Stomach (tissue), 9 donors: ENCODE results near the gene ABCC1. TPM values are rescaled to one million over a fixed set of nuclear protein-coding genes. Genes with fewer than 3 reads are reported as not detected.

Source experiments
- DNase-seq, 2 donors: peaks; one replicate each; pipeline versions ENCODE4 v3.0.0 to v3.0.0-alpha.2; 2013 to 2019
- H3K27ac ChIP-seq, 5 donors: fragments of 200-600 bp in 4 of 5; sonication (generic) in 4 of 5; one replicate each; pipeline ENCODE4 v1.5.1; 2013 to 2019; ENCODE audit warnings: mild to moderate bottlenecking in 1 of 5, moderate library complexity in 1 of 5
- H3K27me3 ChIP-seq, 3 donors: fragments of 200-600 bp; sonication (generic); one replicate each; pipeline ENCODE4 v1.5.1; 2017 to 2019; ENCODE audit warnings: mixed run types in 1 of 3
- H3K36me3 ChIP-seq, 4 donors: fragments of 200-600 bp; sonication (generic); 1 replicate in 3 of 4; 2 replicates in 1 of 4; pipeline ENCODE4 v1.5.1; 2016 to 2019
- H3K4me1 ChIP-seq, 4 donors: fragments of 200-600 bp; sonication (generic); one replicate each; pipeline ENCODE4 v1.5.1; 2016 to 2019
- H3K4me3 ChIP-seq, 4 donors: fragments of 200-600 bp; sonication (generic) in 3 of 4; one replicate each; pipeline ENCODE4 v1.5.1; 2016 to 2019; ENCODE audit warnings: mild to moderate bottlenecking in 1 of 4
- H3K9me3 ChIP-seq, 4 donors: fragments of 200-600 bp; sonication (generic); one replicate each; pipeline ENCODE4 v1.5.1; 2016 to 2019
- EP300 ChIP-seq: sonication (generic); formaldehyde crosslinking; IDR thresholded peaks from one replicate; pipeline ENCODE4 v1.6.1; 2017; ENCODE audit warnings: antibody characterized with exemption
- POLR2A ChIP-seq, 4 donors: fragments of 450-650 bp; IDR thresholded peaks; one replicate each; pipeline ENCODE4 v1.6.1; 2016; ENCODE audit warnings: antibody characterized with exemption in 4 of 4, control low read depth in 2 of 4, mild to moderate bottlenecking in 1 of 4, moderate library complexity in 1 of 4
- POLR2AphosphoS5 ChIP-seq, 3 donors: sonication (generic); formaldehyde crosslinking; IDR thresholded peaks; one replicate each; pipeline ENCODE4 v1.6.1; 2016; ENCODE audit warnings: antibody characterized with exemption in 3 of 3
- WGBS, 5 donors: extraction: QIAGEN DNeasy Blood & Tissue Kit in 3 of 5; methylation state at CpG; one replicate each; pipeline versions ENCODE4 v1.1.5 to v1.1.7; 2013 to 2018; 5-methylcytosine and 5-hydroxymethylcytosine counted together
- intact Hi-C: fragments of 100-400 bp; cut with DNase I; formaldehyde crosslinking; loops from one replicate; pipeline ENCODE4 v1.15.1; 2023; ENCODE audit warnings: low total_unique reads
- polyA plus RNA-seq, 3 donors: library from polyadenylated mRNA; stranded (reverse); fragments of 200-250 nt; gene quantifications; one replicate each; pipeline ENCODE4 v1.2.3, GENCODE V29; 2013
- total RNA-seq, 5 donors: library from RNA; depleted of rRNA; stranded (reverse); fragments of >200 nt; gene quantifications; one replicate each; pipeline versions ENCODE4 v1.1.0 to v1.2.3, GENCODE V29; 2014 to 2016
- TF ChIP-seq, protein P1 (sequence below), 7 experiments: fragments of 450-650 bp in 4 of 7; fragments of 200-600 bp in 3 of 7; sonication (generic) in 3 of 7; IDR thresholded peaks; one replicate each; pipeline ENCODE4 v1.5.1; 2016 to 2019; ENCODE audit warnings: antibody characterized with exemption in 7 of 7, control low read depth in 2 of 7, mild to moderate bottlenecking in 1 of 7
- donor health status: healthy with polysubstance abuse.
- donor health status: Bipolar disorder and iron deficiency.
- donor health status: healthy.

ABCC1 gene
- total and polyA plus RNA-seq, 8 donors, result 2.3 to 105 (median 24.9) TPM

DNA sequence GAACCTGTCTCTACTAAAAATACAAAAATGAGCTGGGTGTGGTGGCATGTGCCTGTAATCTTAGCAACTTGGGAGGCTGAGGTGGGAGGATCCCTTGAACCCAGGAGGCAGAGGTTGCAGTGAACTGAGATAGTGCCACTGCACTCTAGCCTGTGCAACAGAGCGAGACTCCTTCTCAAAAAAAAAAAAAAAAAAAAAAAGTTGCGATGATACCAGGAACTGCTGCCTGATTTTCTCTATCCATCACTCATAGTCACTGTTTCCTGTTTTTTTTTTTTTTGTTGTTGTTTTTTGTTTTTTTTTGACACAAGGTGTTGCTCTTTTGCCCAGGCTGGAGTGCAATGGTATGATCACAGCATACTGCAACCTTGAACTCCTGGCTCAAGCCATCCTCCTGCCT, 59.2 kb downstream of the ABCC1 start:
- H3K36me3 ChIP-seq, result peaks cover 21 to 48% (median 41%) of the 10 kb centered on the region in 4 donors
- TF ChIP-seq EP300 (no peak), POLR2A (IDR thresholded peaks at IDR 0.05) (no peak), POLR2AphosphoS5 (IDR thresholded peaks at IDR 0.05) (no peak)
- TF ChIP-seq, protein P1, sequence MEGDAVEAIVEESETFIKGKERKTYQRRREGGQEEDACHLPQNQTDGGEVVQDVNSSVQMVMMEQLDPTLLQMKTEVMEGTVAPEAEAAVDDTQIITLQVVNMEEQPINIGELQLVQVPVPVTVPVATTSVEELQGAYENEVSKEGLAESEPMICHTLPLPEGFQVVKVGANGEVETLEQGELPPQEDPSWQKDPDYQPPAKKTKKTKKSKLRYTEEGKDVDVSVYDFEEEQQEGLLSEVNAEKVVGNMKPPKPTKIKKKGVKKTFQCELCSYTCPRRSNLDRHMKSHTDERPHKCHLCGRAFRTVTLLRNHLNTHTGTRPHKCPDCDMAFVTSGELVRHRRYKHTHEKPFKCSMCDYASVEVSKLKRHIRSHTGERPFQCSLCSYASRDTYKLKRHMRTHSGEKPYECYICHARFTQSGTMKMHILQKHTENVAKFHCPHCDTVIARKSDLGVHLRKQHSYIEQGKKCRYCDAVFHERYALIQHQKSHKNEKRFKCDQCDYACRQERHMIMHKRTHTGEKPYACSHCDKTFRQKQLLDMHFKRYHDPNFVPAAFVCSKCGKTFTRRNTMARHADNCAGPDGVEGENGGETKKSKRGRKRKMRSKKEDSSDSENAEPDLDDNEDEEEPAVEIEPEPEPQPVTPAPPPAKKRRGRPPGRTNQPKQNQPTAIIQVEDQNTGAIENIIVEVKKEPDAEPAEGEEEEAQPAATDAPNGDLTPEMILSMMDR (IDR thresholded peaks at IDR 0.05), result no peak
- H3K27ac ChIP-seq, result peak overlapping the region in 1 of 5 donors; percentile 27
- intact Hi-C loops, result no loop called here
- H3K9me3 ChIP-seq, result no peaks in the 10 kb centered on the region
- H3K27me3 ChIP-seq, result no peaks in the 10 kb centered on the region
- no peak overlapping the region for H3K4me3 ChIP-seq
- DNase-seq, result no peak
- H3K4me1 ChIP-seq, result peaks cover 15 to 53% (median 27%) of the 10 kb centered on the region in 4 donors
- WGBS, 5 donors, result 83 to 100% (median 92%) methylated on average over 2 of the region's 2 CpGs

DNA sequence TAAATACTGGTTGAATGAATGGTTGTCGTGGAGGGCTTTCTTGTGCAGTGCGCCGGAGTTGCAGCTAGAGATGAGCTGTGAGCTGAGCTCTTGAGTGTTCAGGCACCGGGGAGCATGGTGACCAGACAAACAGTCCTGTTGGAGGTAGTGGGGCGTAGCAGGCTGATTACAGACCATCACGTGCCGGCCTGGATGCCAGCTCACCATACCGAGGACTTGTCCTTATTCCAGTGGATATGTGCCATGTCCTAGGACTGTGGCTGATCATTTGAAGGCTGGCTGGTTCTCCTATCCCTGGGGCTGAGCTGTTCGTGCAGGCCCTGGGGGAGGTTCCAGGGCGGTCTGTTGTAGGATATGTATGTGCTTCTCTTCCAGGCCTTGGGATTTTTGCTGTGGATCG, 60.0 kb downstream of the ABCC1 start:
- intact Hi-C loops, result no loop called here
- TF ChIP-seq POLR2AphosphoS5 (IDR thresholded peaks at IDR 0.05) (no peak), POLR2A (IDR thresholded peaks at IDR 0.05) (no peak), EP300 (no peak)
- TF ChIP-seq, protein P1 (IDR thresholded peaks at IDR 0.05), result no peak
- DNase-seq, result no peak
- Histone ChIP-seq H3K9me3 (no peaks in the 10 kb centered on the region), H3K27me3 (no peaks in the 10 kb centered on the region), H3K4me3 (no peak overlapping the region), H3K27ac (peak overlapping the region in 1 of 5 donors; percentile 37), H3K4me1 (peaks cover 16 to 50% (median 26%) of the 10 kb centered on the region in 4 donors), H3K36me3 (peaks cover 21 to 55% (median 43%) of the 10 kb centered on the region in 4 donors)
- WGBS, 5 donors, result 86 to 91% (median 89%) methylated on average over 11 of the region's 11 CpGs

DNA sequence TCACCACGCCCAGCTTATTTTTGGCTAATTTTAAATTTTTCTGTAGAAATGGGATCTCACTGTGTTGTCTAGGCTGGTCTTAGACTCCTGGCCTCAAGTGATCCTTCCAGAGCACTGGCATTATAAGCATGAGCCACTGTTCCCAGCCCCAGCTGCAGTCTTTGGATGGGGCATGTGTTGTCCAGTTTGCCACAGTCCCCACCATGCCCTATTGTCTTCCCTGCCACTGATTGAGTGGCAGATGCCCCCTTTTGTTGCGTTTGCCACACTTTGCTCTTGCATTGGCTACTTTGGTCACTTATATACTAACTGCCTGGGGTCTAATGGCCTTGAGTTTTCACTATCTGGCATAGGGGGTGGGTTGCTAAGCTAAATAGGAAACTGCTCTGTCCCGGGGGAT, 60.8 kb downstream of the ABCC1 start:
- H3K27ac ChIP-seq, result no peak overlapping the region
- no peaks in the 10 kb centered on the region for H3K9me3 ChIP-seq
- H3K4me3 ChIP-seq, result no peak overlapping the region
- peaks cover 17 to 50% (median 26%) of the 10 kb centered on the region in 4 donors for H3K4me1 ChIP-seq
- no peak for TF ChIP-seq POLR2AphosphoS5 (IDR thresholded peaks at IDR 0.05)
- no peak for TF ChIP-seq EP300
- TF ChIP-seq POLR2A (IDR thresholded peaks at IDR 0.05), result no peak
- TF ChIP-seq, protein P1 (IDR thresholded peaks at IDR 0.05), result no peak
- 92 to 97% (median 96%) methylated on average over 3 of the region's 3 CpGs for WGBS, 5 donors
- DNase-seq, result no peak
- intact Hi-C loops, result loop anchor here (10.0 kb wide), 1 partner anchor 125 kb away; the partner anchor contains the start of gene CEP20
- peaks cover 21 to 55% (median 44%) of the 10 kb centered on the region in 4 donors for H3K36me3 ChIP-seq
- H3K27me3 ChIP-seq, result no peaks in the 10 kb centered on the region

DNA sequence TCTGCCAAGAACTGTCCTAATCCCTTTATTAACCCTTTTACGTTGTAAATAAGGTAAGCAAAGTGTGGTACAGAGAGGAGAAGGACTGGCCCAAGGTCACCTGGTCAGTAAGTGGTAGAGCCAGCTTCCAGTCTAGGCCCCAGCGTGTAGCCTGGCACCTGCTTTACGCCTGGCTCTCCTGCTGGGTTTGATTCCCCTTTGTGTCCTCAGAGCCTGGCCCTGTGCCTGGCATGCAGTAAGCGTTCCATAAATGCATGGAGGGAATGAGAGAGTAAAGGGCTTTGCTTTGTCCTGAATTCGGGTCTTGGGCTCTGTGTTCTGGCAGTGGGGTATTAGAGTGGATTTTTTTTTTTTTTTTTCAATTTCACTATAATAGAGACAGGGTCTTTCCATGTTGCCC, 62.7 kb downstream of the ABCC1 start:
- Histone ChIP-seq H3K27me3 (no peaks in the 10 kb centered on the region), H3K4me3 (no peak overlapping the region), H3K4me1 (peaks cover 15 to 41% (median 30%) of the 10 kb centered on the region in 4 donors), H3K9me3 (no peaks in the 10 kb centered on the region), H3K36me3 (peaks cover 28 to 73% (median 59%) of the 10 kb centered on the region in 4 donors), H3K27ac (no peak overlapping the region)
- intact Hi-C loops, result loop anchor here (10.0 kb wide), 1 partner anchor 127 kb away; the partner anchor contains the start of gene CEP20
- no peak for DNase-seq
- TF ChIP-seq POLR2A (IDR thresholded peaks at IDR 0.05), result no peak
- no peak for TF ChIP-seq POLR2AphosphoS5 (IDR thresholded peaks at IDR 0.05)
- TF ChIP-seq, protein P1 (IDR thresholded peaks at IDR 0.05), result no peak
- TF ChIP-seq EP300, result no peak
- WGBS, 5 donors, result 85 to 94% (median 88%) methylated on average over 5 of the region's 5 CpGs
